Measurements from ENCODE around the gene ARL11.

ARL11 gene

GRCh38 chr13:49667773-49668172, 39.5 kb downstream of the ARL11 start:
- H3K27ac ChIP-seq (ENCODE audit: insufficient read depth, low read depth, low read length, poor library complexity, severe bottlenecking), result no peak overlapping the region
- no peak overlapping the region for H3K4me3 ChIP-seq (ENCODE audit: insufficient read depth, low read depth, low read length)
- no peaks in the 10 kb centered on the region for H3K9me3 ChIP-seq (ENCODE audit: control insufficient read depth, low read length)
- H3K27me3 ChIP-seq (ENCODE audit: control insufficient read depth, insufficient read depth, low read length, poor library complexity, severe bottlenecking), result peaks cover 13% of the 10 kb centered on the region
- whole genome bisulfite sequencing, 2 experiments, result 94% methylated on average over 2 of the region's 2 CpGs
- no peaks in the 10 kb centered on the region for H3K4me1 ChIP-seq (ENCODE audit: control insufficient read depth, insufficient read depth, low read length)
- H3K36me3 ChIP-seq (ENCODE audit: control insufficient read depth, insufficient read depth, low read length), result peaks cover 5% of the 10 kb centered on the region

GRCh38 chr13:49669735-49670309, 41.5 kb downstream of the ARL11 start:
- 70 to 77% methylated on average over 4 to 5 of the region's 5 CpGs for WGBS, 2 experiments
- Histone ChIP-seq H3K4me3 (ENCODE audit: insufficient read depth, low read depth, low read length) (no peak overlapping the region), H3K9me3 (ENCODE audit: control insufficient read depth, low read length) (no peaks in the 10 kb centered on the region), H3K27ac (ENCODE audit: insufficient read depth, low read depth, low read length, poor library complexity, severe bottlenecking) (no peak overlapping the region), H3K4me1 (ENCODE audit: control insufficient read depth, insufficient read depth, low read length) (no peaks in the 10 kb centered on the region), H3K36me3 (ENCODE audit: control insufficient read depth, insufficient read depth, low read length) (peaks cover 3% of the 10 kb centered on the region), H3K27me3 (ENCODE audit: control insufficient read depth, insufficient read depth, low read length, poor library complexity, severe bottlenecking) (peaks cover 9% of the 10 kb centered on the region)

GRCh38 chr13:49670828-49671227, 42.5 kb downstream of the ARL11 start:
- 93 to 94% methylated on average over 5 of the region's 5 CpGs for WGBS, 2 experiments
- H3K9me3 ChIP-seq (ENCODE audit: control insufficient read depth, low read length), result no peaks in the 10 kb centered on the region
- no peaks in the 10 kb centered on the region for H3K4me1 ChIP-seq (ENCODE audit: control insufficient read depth, insufficient read depth, low read length)
- H3K27me3 ChIP-seq (ENCODE audit: control insufficient read depth, insufficient read depth, low read length, poor library complexity, severe bottlenecking), result peaks cover 4% of the 10 kb centered on the region
- no peak overlapping the region for H3K4me3 ChIP-seq (ENCODE audit: insufficient read depth, low read depth, low read length)
- peaks cover 3% of the 10 kb centered on the region for H3K36me3 ChIP-seq (ENCODE audit: control insufficient read depth, insufficient read depth, low read length)
- H3K27ac ChIP-seq (ENCODE audit: insufficient read depth, low read depth, low read length, poor library complexity, severe bottlenecking), result no peak overlapping the region

- H3K4me3 ChIP-seq (ENCODE audit: insufficient read depth, low read depth, low read length), result no peak overlapping the region
- 92 to 95% methylated on average over 6 of the region's 6 CpGs for WGBS, 2 experiments
- no peaks in the 10 kb centered on the region for H3K4me1 ChIP-seq (ENCODE audit: control insufficient read depth, insufficient read depth, low read length)
- H3K9me3 ChIP-seq (ENCODE audit: control insufficient read depth, low read length), result no peaks in the 10 kb centered on the region
- H3K27me3 ChIP-seq (ENCODE audit: control insufficient read depth, insufficient read depth, low read length, poor library complexity, severe bottlenecking), result no peaks in the 10 kb centered on the region
- H3K36me3 ChIP-seq (ENCODE audit: control insufficient read depth, insufficient read depth, low read length), result peaks cover 8% of the 10 kb centered on the region
- no peak overlapping the region for H3K27ac ChIP-seq (ENCODE audit: insufficient read depth, low read depth, low read length, poor library complexity, severe bottlenecking)
Observed at GRCh38 chr13:49676581-49677298, 48.4 kb downstream of the ARL11 start.

GRCh38 chr13:49678191-49678914, 50.0 kb downstream of the ARL11 start:
- WGBS, 2 experiments, result 94 to 95% methylated on average over 48 of the region's 48 CpGs

GRCh38 chr13:49679246-49679645, 50.9 kb downstream of the ARL11 start:
- no peaks in the 10 kb centered on the region for H3K9me3 ChIP-seq (ENCODE audit: control insufficient read depth, low read length)
- no peak overlapping the region for H3K4me3 ChIP-seq (ENCODE audit: insufficient read depth, low read depth, low read length)
- H3K27me3 ChIP-seq (ENCODE audit: control insufficient read depth, insufficient read depth, low read length, poor library complexity, severe bottlenecking), result no peaks in the 10 kb centered on the region
- H3K36me3 ChIP-seq (ENCODE audit: control insufficient read depth, insufficient read depth, low read length), result peaks cover 8% of the 10 kb centered on the region
- H3K27ac ChIP-seq (ENCODE audit: insufficient read depth, low read depth, low read length, poor library complexity, severe bottlenecking), result no peak overlapping the region
- 92 to 94% methylated on average over 3 of the region's 3 CpGs for WGBS, 2 experiments
- no peaks in the 10 kb centered on the region for H3K4me1 ChIP-seq (ENCODE audit: control insufficient read depth, insufficient read depth, low read length)

More at GRCh38 chr13:49678191-49678914, 50.0 kb downstream of the ARL11 start:
- Histone ChIP-seq H3K27me3 (ENCODE audit: control insufficient read depth, insufficient read depth, low read length, poor library complexity, severe bottlenecking) (no peaks in the 10 kb centered on the region), H3K9me3 (ENCODE audit: control insufficient read depth, low read length) (no peaks in the 10 kb centered on the region), H3K36me3 (ENCODE audit: control insufficient read depth, insufficient read depth, low read length) (peaks cover 8% of the 10 kb centered on the region), H3K27ac (ENCODE audit: insufficient read depth, low read depth, low read length, poor library complexity, severe bottlenecking) (no peak overlapping the region), H3K4me1 (ENCODE audit: control insufficient read depth, insufficient read depth, low read length) (no peaks in the 10 kb centered on the region), H3K4me3 (ENCODE audit: insufficient read depth, low read depth, low read length) (no peak overlapping the region)

GRCh38 chr13:49681842-49682435, 53.6 kb downstream of the ARL11 start:
- no peak overlapping the region for H3K27ac ChIP-seq (ENCODE audit: insufficient read depth, low read depth, low read length, poor library complexity, severe bottlenecking)
- H3K9me3 ChIP-seq (ENCODE audit: control insufficient read depth, low read length), result no peaks in the 10 kb centered on the region
- peaks cover 8% of the 10 kb centered on the region for H3K36me3 ChIP-seq (ENCODE audit: control insufficient read depth, insufficient read depth, low read length)

More at GRCh38 chr13:49681842-49682435, 53.6 kb downstream of the ARL11 start:
- H3K27me3 ChIP-seq (ENCODE audit: control insufficient read depth, insufficient read depth, low read length, poor library complexity, severe bottlenecking), result no peaks in the 10 kb centered on the region
- WGBS, 2 experiments, result 91 to 93% methylated on average over 4 of the region's 4 CpGs
- H3K4me3 ChIP-seq (ENCODE audit: insufficient read depth, low read depth, low read length), result no peak overlapping the region
- no peaks in the 10 kb centered on the region for H3K4me1 ChIP-seq (ENCODE audit: control insufficient read depth, insufficient read depth, low read length)

All from ectodermal cell (in vitro differentiated cells).